GM12891 (cell line): ENCODE results near the gene JUND.

ENCODE experiments used
- POLR2A ChIP-seq: IDR thresholded peaks from 2 replicates; pipeline ENCODE4 v1.6.1; 2011; ENCODE audit warnings: low read depth, low read length, control low read depth
- POLR2AphosphoS5 ChIP-seq: IDR thresholded peaks from 2 replicates; pipeline ENCODE4 v1.6.1; 2011; ENCODE audit warnings: low read depth, low read length, control low read depth
- POU2F2 ChIP-seq: IDR thresholded peaks from 2 replicates; pipeline ENCODE4 v1.6.1; 2011; ENCODE audit warnings: low read depth, mild to moderate bottlenecking, control low read depth, low read length, moderate library complexity
- SPI1 ChIP-seq: IDR thresholded peaks from 2 replicates; pipeline ENCODE4 v1.6.1; 2011; ENCODE audit warnings: low read depth, low read length, control low read depth
- TAF1 ChIP-seq: IDR thresholded peaks from 2 replicates; pipeline ENCODE4 v1.6.1; 2011; ENCODE audit warnings: low read depth, low read length, control low read depth

DNA sequence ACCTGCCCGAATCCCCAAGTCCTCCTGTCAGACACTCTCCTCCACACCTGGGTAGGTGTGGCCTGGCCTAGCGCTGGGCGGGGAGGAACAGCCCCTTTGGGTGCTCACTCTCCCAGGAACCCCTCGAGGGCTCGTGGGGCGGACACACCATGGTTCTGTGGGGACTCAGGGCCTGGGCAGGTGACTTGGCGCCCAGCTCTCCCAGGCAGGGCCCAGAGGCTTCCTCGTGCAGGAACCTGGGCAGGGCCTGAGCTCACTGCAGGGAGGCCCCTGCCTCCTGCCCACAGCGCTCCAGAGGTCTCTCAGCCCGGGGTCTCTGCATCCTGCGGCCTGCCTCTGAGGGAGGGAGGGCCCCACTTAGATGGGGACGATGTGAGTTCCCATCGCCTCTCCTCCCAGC, 29.5 kb upstream of the JUND start:
- no peak for TF ChIP-seq POLR2A
- TF ChIP-seq TAF1, result no peak
- TF ChIP-seq POLR2AphosphoS5, result no peak
- TF ChIP-seq SPI1, result no peak
- TF ChIP-seq POU2F2, result no peak
